GM19455 (cell line): ENCODE data around the gene NALCN.

Experiments
- ATAC-seq: cut with Tn5 transposase; IDR thresholded peaks from one replicate; pipeline ENCODE4 v1.9.1; 2021; ENCODE audit not compliant: unreplicated experiment

NALCN gene

GRCh38 chr13:101291646-101292515, 124.4 kb downstream of the NALCN start:
- no peak for ATAC-seq

- no peak for ATAC-seq
Observed at GRCh38 chr13:101291206-101291605, 125.1 kb downstream of the NALCN start.

GRCh38 chr13:101289764-101290163, 126.5 kb downstream of the NALCN start:
- no peak for ATAC-seq

GRCh38 chr13:101283782-101284181, 132.5 kb downstream of the NALCN start:
- no peak for ATAC-seq

GRCh38 chr13:101272886-101273285, 143.4 kb downstream of the NALCN start:
- no peak for ATAC-seq

GRCh38 chr13:101271681-101272245, 144.5 kb downstream of the NALCN start:
- ATAC-seq: no peak

- ATAC-seq: no peak
Observed at GRCh38 chr13:101267656-101268055, 148.7 kb downstream of the NALCN start.

- ATAC-seq: no peak
Observed at GRCh38 chr13:101265934-101266333, 150.4 kb downstream of the NALCN start.

- no peak for ATAC-seq
Observed at GRCh38 chr13:101264931-101265330, 151.4 kb downstream of the NALCN start.

GRCh38 chr13:101262306-101262705, 154.0 kb downstream of the NALCN start:
- ATAC-seq: no peak

- no peak for ATAC-seq
Observed at GRCh38 chr13:101258509-101258908, 157.8 kb downstream of the NALCN start.

GRCh38 chr13:101258071-101258470, 158.2 kb downstream of the NALCN start:
- peak; percentile 99 for ATAC-seq

GRCh38 chr13:101248739-101249514, 167.4 kb downstream of the NALCN start:
- ATAC-seq: no peak

GRCh38 chr13:101242720-101243119, 173.6 kb downstream of the NALCN start:
- no peak for ATAC-seq

- ATAC-seq: no peak
Observed at GRCh38 chr13:101238555-101238954, 177.8 kb downstream of the NALCN start.

GRCh38 chr13:101231751-101232428, 184.4 kb downstream of the NALCN start:
- ATAC-seq: no peak

GRCh38 chr13:101230271-101230890, 185.9 kb downstream of the NALCN start:
- no peak for ATAC-seq

GRCh38 chr13:101219609-101220265, 196.6 kb downstream of the NALCN start:
- ATAC-seq: no peak

- ATAC-seq: no peak
Observed at GRCh38 chr13:101218484-101218883, 197.8 kb downstream of the NALCN start.

- ATAC-seq: no peak
Observed at GRCh38 chr13:101217086-101217485, 199.2 kb downstream of the NALCN start.
